ENCODE measurements around the gene FAR2.
"Not testable (repeated sequence)": the region's sequence is repeated elsewhere in the genome, so short reads cannot be mapped to it uniquely, and the experiment has no call there.

FAR2 gene

GRCh38 chr12:29343022-29343799, 194.1 kb downstream of the FAR2 start:
- no peak for DNase-seq

GRCh38 chr12:29346769-29347421, 197.8 kb downstream of the FAR2 start:
- no peak for DNase-seq

- DNase-seq: no peak
Measured at GRCh38 chr12:29350080-29350479, 201.0 kb downstream of the FAR2 start.

GRCh38 chr12:29354954-29355353, 205.9 kb downstream of the FAR2 start:
- DNase-seq: no peak

GRCh38 chr12:29365091-29365490, 216.0 kb downstream of the FAR2 start:
- DNase-seq: no peak

GRCh38 chr12:29374012-29374411, 224.9 kb downstream of the FAR2 start:
- DNase-seq: no peak

- DNase-seq: no peak
Measured at GRCh38 chr12:29374913-29375312, 225.8 kb downstream of the FAR2 start.

GRCh38 chr12:29376118-29376517, 227.0 kb downstream of the FAR2 start:
- DNase-seq: no peak

- DNase-seq: peak; percentile 71 to 78 (median 72)
Measured at GRCh38 chr12:29380536-29381523, 231.8 kb downstream of the FAR2 start, which contains the start of gene ERGIC2. TSS of gene ERGIC2 (minus strand) at chr12:29381172. CDS start at chr12:29371633, 9,539 bp downstream.

GRCh38 chr12:29382251-29382650, 233.2 kb downstream of the FAR2 start:
- DNase-seq: no peak

- not testable (repeated sequence) for DNase-seq
Measured at GRCh38 chr12:29385194-29385593, 236.1 kb downstream of the FAR2 start.
